GM12872 (cell line): ENCODE measurements around the gene GRM8.

Experiments used
- TF ChIP-seq, protein P1 (sequence below): IDR thresholded peaks from 3 replicates; pipeline ENCODE4 v1.5.1; 2011; ENCODE audit warnings: low read depth, mild to moderate bottlenecking, low read length, moderate library complexity; ENCODE audit not compliant: insufficient read depth

The GRM8 gene

DNA sequence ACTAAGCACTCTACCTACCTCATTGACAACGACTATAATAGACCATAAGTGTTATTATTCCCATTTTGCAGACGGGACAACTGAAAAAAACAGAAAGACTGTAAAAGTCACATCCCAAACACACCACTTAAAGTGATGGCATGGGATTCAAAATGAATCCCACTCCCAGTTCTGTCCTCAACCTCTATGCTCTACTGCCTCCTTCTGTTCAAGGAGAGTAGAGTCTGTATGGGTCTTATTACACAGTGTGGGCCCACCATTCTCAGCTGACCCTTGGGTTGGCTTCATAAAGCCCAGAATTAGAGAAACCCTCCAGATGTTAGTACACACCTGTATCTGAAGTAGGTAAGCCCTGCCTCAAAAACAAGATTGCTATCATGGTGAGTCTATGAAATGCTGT lies 102.2 kb downstream of the GRM8 start:
- TF ChIP-seq, protein P1, sequence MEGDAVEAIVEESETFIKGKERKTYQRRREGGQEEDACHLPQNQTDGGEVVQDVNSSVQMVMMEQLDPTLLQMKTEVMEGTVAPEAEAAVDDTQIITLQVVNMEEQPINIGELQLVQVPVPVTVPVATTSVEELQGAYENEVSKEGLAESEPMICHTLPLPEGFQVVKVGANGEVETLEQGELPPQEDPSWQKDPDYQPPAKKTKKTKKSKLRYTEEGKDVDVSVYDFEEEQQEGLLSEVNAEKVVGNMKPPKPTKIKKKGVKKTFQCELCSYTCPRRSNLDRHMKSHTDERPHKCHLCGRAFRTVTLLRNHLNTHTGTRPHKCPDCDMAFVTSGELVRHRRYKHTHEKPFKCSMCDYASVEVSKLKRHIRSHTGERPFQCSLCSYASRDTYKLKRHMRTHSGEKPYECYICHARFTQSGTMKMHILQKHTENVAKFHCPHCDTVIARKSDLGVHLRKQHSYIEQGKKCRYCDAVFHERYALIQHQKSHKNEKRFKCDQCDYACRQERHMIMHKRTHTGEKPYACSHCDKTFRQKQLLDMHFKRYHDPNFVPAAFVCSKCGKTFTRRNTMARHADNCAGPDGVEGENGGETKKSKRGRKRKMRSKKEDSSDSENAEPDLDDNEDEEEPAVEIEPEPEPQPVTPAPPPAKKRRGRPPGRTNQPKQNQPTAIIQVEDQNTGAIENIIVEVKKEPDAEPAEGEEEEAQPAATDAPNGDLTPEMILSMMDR: peak; percentile 8; the same call in 1 of the 3 replicates

DNA sequence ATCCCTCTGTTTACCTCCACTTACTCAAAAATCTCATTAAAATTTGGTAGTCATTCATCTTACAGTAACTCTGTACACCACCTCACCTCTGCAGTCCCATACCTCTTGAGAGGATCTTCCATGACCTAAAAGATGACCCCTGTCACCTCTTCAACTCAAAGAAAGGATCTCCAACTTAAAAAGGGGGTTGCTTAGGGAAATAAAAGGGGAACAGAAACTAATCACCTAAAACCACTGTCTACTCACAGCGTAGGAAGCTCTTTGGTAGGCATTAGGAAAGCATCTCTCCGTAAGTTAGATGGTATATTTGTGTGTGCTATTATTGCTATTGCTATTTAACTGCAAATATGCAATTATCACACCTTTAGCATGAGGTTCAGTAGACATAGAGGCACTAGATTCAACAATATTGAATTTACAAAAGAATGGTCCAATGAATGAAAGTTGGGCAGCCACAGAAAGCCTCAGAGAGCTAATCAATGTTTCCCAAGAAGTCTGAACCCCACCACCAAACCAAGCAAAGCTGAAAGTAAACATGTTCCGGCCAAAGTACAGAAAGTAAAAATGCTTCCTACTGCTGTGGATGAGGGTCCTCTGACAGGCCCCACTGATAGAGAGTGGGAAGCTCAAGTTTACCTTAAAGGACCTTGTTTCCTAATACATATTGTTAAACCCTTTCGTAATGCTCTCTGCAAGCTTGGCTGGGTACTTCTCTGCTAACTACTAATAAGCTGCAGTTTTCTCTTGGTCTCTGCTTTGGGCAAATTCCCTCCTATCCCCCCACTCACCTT lies 105.8 kb downstream of the GRM8 start:
- TF ChIP-seq, protein P1: no peak

DNA sequence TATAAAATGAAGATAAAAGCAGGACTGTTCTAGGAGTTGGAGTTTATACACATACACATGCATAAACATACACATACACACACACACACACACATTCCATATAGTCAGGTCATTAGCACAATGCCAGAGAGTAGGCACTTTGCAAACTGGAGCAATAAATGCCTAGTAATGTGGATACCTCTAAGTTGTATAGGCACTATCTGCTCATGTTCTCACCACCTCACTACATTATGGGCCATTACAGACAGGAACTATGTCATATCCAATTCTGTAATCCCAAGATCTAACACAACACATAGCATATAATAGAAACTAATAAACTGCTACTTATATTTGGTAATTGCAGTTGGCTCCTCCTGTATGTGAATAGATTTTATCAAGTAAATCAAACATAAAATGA lies 115.6 kb downstream of the GRM8 start:
- TF ChIP-seq, protein P1: no peak

- TF ChIP-seq, protein P1: no peak
Measured at GRCh38 chr7:127135871-127136485, 116.8 kb downstream of the GRM8 start.

DNA sequence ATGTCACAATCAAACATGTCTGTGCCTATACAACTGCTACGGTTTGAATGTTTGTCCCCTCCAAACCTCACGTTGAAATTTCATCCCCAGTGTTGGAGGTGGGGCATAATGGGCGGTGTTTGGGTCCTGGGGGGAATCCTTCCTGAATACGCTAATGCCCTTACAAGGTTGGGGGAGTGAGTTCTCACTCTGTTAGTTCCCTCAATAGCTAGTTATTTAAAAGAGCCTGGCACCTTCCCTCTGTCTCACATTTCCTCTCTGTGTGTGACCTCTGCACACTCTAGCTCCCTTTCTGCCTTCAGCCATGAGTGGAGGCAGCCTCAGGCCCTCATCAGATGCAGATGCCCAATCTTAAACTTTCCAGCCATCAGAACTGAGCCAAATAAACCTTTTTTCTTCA lies 129.5 kb downstream of the GRM8 start:
- TF ChIP-seq, protein P1: no peak

DNA sequence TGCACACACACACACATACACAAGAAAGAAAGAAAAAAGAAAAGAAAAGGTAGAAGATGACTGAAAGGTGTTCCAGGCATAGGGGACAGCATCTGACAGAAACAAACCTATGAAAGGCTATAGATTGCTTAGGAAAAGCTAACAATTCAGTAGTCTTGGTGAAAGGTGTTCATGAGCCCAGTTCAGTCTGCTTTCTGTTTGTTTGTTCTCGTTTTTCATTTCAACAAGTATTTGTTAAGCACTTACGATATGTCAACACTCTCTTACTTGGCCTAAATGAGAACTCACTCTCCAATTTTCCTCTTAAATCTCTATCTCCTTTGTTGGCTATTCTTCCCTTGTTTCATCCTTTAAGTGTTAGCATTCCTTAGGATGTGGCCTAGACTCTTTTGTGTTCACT lies 133.2 kb downstream of the GRM8 start:
- TF ChIP-seq, protein P1: no peak

DNA sequence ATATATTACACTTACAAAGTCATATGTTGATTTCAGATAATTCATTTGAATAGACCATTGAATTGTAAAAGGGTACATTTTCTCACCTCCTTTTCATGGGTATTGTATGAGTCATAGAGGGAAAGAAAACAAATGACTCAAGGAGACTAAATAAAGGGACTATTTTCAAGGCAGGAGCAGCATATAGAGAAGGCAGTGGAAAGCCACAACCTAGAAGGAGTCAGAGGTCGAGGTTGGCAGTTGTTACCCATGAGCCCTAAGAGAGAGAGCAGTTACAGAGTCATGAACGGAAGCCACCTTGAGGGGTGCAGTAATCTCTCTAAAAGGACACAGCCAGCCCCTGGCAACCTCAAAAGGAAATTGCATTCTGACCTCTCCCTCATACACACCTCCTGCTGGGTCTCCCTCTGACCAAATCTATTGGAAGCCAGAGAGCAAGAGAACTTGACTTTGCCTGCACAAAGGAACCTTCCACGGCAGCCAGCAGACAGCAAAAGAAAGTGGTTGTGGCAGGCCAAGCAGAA lies 137.9 kb downstream of the GRM8 start:
- TF ChIP-seq, protein P1: no peak
